ENCODE measurements around the gene DHX34. TPM values are rescaled to one million over a fixed set of nuclear protein-coding genes. Genes with fewer than 3 reads are reported as not detected.
A peak's percentile ranks its signal among the peaks of the same experiment; 100 is the strongest.
"Not testable (repeated sequence)": the region's sequence is repeated elsewhere in the genome, so short reads cannot be mapped to it uniquely, and the experiment has no call there.

The DHX34 gene
- total RNA-seq, 2 donors from 2014 or later, result 16.7 to 19.2 TPM

DNA sequence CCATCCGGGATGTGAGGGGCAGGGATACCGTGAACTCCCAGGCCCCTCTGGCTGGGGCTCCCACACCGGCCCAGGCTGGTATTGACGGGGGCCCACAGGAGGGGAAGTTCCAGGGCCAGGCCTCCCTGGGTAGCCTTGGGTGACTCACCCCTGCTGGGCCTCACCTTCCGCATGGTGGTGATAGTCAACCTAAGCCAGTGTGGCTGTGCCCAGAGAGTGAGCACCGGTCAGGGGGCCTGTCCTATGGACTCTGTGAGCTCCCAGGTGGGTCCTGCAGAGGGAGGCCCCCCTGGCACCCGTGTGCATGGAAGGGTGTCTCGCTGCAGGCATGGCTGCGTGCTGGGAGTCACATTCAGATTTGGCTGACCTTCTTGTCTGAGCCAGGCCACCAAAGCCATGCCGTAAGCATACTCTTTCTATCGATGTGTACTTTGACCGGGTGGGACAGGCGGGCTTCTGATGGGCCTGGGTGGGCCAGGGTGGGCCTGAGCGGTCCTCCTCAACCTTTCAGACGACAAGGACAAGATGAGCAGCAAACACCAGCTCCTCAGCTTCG, 27.6 kb downstream of the DHX34 start:
- ATAC-seq, result no peak
- H3K27ac Mint-ChIP-seq, result no peak overlapping the region

GRCh38 chr19:47377208-47377701, 28.1 kb downstream of the DHX34 start:
- Mint-ChIP-seq H3K9me3 (no peaks in the 10 kb centered on the region), H3K36me3 (peaks cover 0 to 8% of the 10 kb centered on the region in 2 donors), H3K27ac (no peak overlapping the region)
- DNase-seq (ENCODE audit: low spot score in 2 of 2) (no peak), ATAC-seq (no peak)

More for the DNA sequence above, 27.6 kb downstream of the DHX34 start:
- Mint-ChIP-seq H3K9me3 (no peaks in the 10 kb centered on the region), H3K36me3 (peaks cover 0 to 5% of the 10 kb centered on the region in 2 donors)
- DNase-seq (ENCODE audit: low spot score in 2 of 2), result no peak

DNA sequence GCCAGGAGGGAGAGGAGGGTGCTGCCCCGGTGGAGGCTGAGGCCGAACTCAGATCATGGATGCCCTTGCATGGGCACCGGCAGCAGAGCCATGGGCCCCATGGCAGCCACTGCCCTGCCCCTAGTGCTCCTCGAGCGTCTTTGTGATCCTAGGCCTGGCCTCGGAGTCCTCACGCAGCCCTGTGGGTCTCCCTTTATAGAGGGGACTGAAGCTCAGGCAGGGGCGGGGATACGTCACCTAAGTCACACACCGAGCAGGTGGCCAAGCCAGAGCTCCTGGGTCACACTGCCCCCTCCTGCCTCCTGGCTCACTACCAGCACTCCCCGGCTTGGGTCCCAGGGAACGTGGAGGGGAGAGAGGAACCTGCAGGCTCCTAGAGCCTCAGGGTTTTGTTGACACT, 28.7 kb downstream of the DHX34 start:
- Mint-ChIP-seq H3K9me3 (no peaks in the 10 kb centered on the region), H3K27ac (no peak overlapping the region), H3K36me3 (peaks cover 0 to 8% of the 10 kb centered on the region in 2 donors)
- DNase-seq (ENCODE audit: low spot score in 2 of 2) (no peak), ATAC-seq (no peak)

- no peaks in the 10 kb centered on the region for H3K9me3 Mint-ChIP-seq
- no peak overlapping the region for H3K27ac Mint-ChIP-seq
- H3K36me3 Mint-ChIP-seq, result peaks cover 0 to 8% of the 10 kb centered on the region in 2 donors
- DNase-seq (ENCODE audit: low spot score in 2 of 2), result no peak
- no peak for ATAC-seq
Measured at GRCh38 chr19:47378246-47378645, 29.1 kb downstream of the DHX34 start.

DNA sequence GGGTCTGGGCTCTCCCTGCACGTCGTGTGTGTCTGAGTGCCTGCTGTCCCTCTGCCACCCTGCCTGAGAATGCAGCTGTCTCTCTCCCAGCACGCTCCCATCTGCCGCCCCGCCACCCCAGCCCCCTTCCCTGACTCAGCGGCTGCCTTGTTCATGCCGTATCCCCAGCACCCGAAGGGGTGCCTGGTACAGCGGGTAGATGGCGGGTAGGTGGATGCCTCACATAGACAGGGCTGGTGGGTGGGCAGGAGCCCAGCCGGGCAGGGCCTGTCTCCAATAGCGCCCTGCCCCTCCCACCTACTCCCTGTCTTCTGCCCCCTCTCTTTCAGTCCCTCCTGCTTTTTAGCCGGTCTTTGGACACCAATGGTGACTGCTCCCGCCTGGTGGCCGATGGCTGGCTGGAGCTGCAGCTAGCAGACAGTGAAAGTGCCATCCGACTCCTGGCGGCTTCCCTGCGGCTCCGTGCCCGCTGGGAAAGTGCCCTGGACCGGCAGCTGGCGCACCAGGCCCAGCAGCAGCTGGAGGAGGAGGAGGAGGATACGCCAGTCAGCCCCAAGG, 30.3 kb downstream of the DHX34 start:
- Mint-ChIP-seq H3K36me3 (peaks cover 0 to 8% of the 10 kb centered on the region in 2 donors), H3K27ac (peak overlapping the region in 1 of 2 donors; percentile 52), H3K9me3 (no peaks in the 10 kb centered on the region)
- no peak for ATAC-seq
- no peak for DNase-seq (ENCODE audit: low spot score in 2 of 2)

- DNase-seq (ENCODE audit: low spot score in 2 of 2) (no peak), ATAC-seq (no peak)
- Mint-ChIP-seq H3K9me3 (no peaks in the 10 kb centered on the region), H3K36me3 (peaks cover 0 to 8% of the 10 kb centered on the region in 2 donors), H3K27ac (peak overlapping the region in 1 of 2 donors; percentile 51)
Measured at GRCh38 chr19:47380559-47380958, 31.4 kb downstream of the DHX34 start.

- Mint-ChIP-seq H3K9me3 (no peaks in the 10 kb centered on the region), H3K36me3 (peaks cover 0 to 8% of the 10 kb centered on the region in 2 donors), H3K27ac (peak overlapping the region; percentile 46 to 51)
- no peak for ATAC-seq
- DNase-seq (ENCODE audit: low spot score in 2 of 2), result no peak
Measured at GRCh38 chr19:47381121-47381520, 32.0 kb downstream of the DHX34 start.

DNA sequence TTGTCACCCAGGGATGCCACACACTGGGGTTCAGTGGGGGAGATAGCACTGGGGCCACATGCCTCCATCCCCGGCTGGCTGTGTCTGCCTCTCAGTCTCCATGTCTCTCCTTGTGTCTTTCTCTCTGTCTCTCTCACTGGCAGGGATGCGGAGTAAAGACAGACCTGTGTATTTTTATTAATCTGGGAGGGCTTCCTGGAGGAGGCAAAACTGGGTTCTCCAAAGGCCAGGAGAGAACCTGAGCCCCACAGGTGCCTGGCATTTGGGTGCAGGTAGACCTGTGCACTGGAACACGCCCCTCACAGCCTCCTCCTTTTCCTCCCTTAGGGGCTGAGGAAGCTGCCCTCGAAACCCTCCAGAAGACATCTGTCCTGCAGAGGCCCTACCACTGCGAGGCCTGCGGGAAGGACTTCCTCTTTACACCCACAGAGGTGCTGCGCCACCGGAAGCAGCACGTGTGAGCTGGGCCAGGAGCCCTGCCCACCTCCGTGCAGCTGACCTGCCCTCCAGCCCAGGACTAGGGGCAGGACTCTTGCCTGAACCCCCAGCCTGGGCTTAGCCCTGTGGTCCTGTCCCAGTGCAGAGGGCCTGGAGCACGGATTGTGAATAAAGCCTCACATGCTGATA, 32.7 kb downstream of the DHX34 start:
- Mint-ChIP-seq H3K36me3 (peaks cover 0 to 8% of the 10 kb centered on the region in 2 donors), H3K27ac (peak overlapping the region; percentile 46 to 51), H3K9me3 (no peaks in the 10 kb centered on the region)
- DNase-seq (ENCODE audit: low spot score in 2 of 2), result no peak
- ATAC-seq, result peak in 1 of 2 donors; percentile 64

- not testable (repeated sequence) for H3K27ac Mint-ChIP-seq; ATAC-seq; H3K36me3 Mint-ChIP-seq; H3K9me3 Mint-ChIP-seq; DNase-seq (ENCODE audit: low spot score in 2 of 2)
Measured at GRCh38 chr19:47383890-47384289, 34.8 kb downstream of the DHX34 start.

GRCh38 chr19:47384533-47384932, 35.4 kb downstream of the DHX34 start:
- DNase-seq (ENCODE audit: low spot score in 2 of 2); ATAC-seq; H3K27ac Mint-ChIP-seq; H3K9me3 Mint-ChIP-seq; H3K36me3 Mint-ChIP-seq: not testable (repeated sequence)

DNA sequence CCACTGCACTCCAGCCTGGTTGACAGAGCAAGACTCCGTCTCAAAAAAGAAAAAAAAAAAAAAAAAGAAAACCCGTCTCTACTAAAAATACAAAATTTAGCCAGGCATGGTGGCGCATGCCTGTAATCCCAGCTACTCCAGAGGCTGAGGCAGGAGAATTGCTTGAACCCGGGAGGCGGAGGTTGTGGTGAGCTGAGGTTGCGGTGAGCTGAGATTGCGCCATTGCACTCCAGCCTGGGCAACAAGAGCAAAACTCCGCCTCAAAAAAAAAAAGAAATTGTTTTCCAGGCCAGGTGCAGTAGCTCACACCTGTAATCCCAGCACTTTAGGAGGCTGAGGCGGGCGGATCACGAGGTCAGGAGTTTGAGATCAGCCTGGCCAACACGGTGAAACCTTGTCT, 37.5 kb downstream of the DHX34 start:
- not testable (repeated sequence) for H3K27ac Mint-ChIP-seq; DNase-seq (ENCODE audit: low spot score in 2 of 2); ATAC-seq; H3K9me3 Mint-ChIP-seq; H3K36me3 Mint-ChIP-seq

GRCh38 chr19:47387623-47388022, 38.5 kb downstream of the DHX34 start:
- H3K9me3 Mint-ChIP-seq, result not testable (repeated sequence)

GRCh38 chr19:47388721-47389120, 39.6 kb downstream of the DHX34 start:
- not testable (repeated sequence) for H3K27ac Mint-ChIP-seq; H3K36me3 Mint-ChIP-seq; H3K9me3 Mint-ChIP-seq; ATAC-seq; DNase-seq (ENCODE audit: low spot score in 2 of 2)

More at GRCh38 chr19:47387623-47388022, 38.5 kb downstream of the DHX34 start:
- H3K36me3 Mint-ChIP-seq; H3K27ac Mint-ChIP-seq; ATAC-seq; DNase-seq (ENCODE audit: low spot score in 2 of 2): not testable (repeated sequence)

DNA sequence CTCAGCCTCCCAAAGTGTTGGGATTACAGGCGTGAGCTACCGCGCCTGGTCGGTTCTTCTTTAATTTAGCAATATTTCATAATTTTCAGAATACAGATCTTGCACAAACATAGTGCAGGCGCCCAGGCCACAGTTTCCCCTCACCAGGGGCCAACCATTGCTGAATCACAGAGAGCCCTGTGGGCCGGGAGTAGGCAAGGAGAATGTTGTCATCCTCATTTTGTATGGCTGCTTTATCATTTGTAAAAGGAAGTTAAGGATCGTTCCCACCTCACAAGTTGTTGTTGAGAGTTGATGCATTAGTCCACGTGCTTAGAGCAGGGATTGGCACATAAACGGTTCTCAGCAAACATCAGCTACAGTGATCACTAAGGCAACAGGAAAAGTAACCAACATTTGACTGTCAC, 40.0 kb downstream of the DHX34 start:
- Mint-ChIP-seq H3K36me3 (no peaks in the 10 kb centered on the region), H3K9me3 (no peaks in the 10 kb centered on the region), H3K27ac (no peak overlapping the region)
- no peak for DNase-seq (ENCODE audit: low spot score in 2 of 2)
- no peak for ATAC-seq

DNA sequence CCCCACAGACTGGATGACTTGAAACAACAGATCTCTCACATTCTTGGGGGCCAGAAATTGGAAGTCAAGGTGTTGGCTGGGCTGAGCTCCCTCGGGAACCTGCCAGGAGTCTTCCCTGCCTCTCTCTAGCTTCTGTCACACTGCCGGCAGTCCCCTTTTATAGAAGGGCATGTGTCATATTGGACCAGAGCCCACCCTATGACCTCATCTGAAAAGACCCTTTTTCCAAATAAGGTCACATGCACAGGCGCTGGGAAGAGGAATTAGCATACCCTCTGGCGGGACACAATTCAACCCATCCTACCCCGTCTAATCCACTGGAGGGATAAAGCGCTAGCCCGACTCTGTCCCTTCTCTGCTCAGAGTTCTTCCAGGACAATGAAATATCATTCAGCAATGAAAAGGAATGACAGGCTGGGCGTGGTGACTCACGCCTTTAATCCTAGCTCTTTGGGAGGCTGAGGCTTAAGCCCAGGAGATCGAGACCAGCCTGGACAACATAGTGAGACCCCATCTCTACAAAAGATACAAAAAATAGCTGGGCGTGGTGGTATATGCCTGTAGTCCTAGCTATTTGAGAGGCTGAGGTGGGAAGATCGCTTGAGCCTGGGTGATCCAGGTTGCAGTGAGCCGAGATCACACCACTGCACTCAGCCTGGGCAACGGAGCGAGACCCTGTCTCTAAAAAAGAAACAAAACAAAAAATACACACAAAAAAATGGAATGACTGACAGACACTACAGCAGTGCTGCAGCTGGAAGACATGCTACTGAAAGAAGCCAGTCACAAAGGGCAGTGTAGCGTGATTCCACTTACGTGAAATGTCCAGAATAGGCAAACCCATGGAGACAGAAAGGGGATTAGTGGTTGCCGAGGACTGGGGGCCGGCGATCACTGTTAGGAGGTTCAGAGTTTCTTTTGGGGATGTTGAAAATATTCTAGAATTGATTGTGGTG, 41.7 kb downstream of the DHX34 start:
- no peaks in the 10 kb centered on the region for H3K36me3 Mint-ChIP-seq
- DNase-seq (ENCODE audit: low spot score in 2 of 2) (no peak), ATAC-seq (no peak)
- no peak overlapping the region for H3K27ac Mint-ChIP-seq
- H3K9me3 Mint-ChIP-seq, result no peaks in the 10 kb centered on the region

- peak; percentile 80 to 83 for ATAC-seq
- peak; percentile 76 to 88 for DNase-seq (ENCODE audit: low spot score in 2 of 2)
- H3K9me3 Mint-ChIP-seq, result no peaks in the 10 kb centered on the region
- no peak overlapping the region for H3K27ac Mint-ChIP-seq
- H3K36me3 Mint-ChIP-seq, result no peaks in the 10 kb centered on the region
Measured at GRCh38 chr19:47391510-47392223, 42.6 kb downstream of the DHX34 start.

Data from activated naive CD4-positive, alpha-beta T cell treated with anti-CD3 and anti-CD28 coated beads, Interleukin-2, amount 50 U/mL, for 72 hours (primary cell).